GM23338 (cell line): ENCODE results near the gene FRAT1. TPM values are rescaled to one million over a fixed set of nuclear protein-coding genes. Genes with fewer than 3 reads are reported as not detected.

Experiments
- ATAC-seq: fragments of 200-7000 bp; cut with Tn5 transposase; 3 replicates; pipeline ENCODE4 v1.9.1; 2020
- DNase-seq: peaks from one replicate; pipeline ENCODE4 v3.0.0-alpha.2; 2015; ENCODE audit warnings: low spot score
- H2AFZ ChIP-seq: fragments of 200-600 bp; sonication (generic); 2 replicates; pipeline ENCODE4 v1.8.0; 2016; ENCODE audit warnings: antibody characterized with exemption, mild to moderate bottlenecking, moderate library complexity
- H3F3A ChIP-seq: fragments of 200-600 bp; sonication (generic); replicated peaks from 2 replicates; pipeline ENCODE4 v1.8.0; 2017; ENCODE audit warnings: antibody characterized with exemption, mixed run types, low read depth
- H3K27ac ChIP-seq: fragments of 200-600 bp; sonication (generic); 2 replicates; pipeline ENCODE4 v1.6.1; 2016; ENCODE audit warnings: low read depth
- H3K27me3 ChIP-seq: fragments of 200-600 bp; sonication (generic); 2 replicates; pipeline ENCODE4 v1.8.0; 2016; ENCODE audit warnings: mild to moderate bottlenecking, mixed run types, moderate library complexity; ENCODE audit not compliant: insufficient read depth
- H3K36me3 ChIP-seq: fragments of 200-600 bp; sonication (generic); 2 replicates; pipeline ENCODE4 v1.8.0; 2016; ENCODE audit warnings: mild to moderate bottlenecking; ENCODE audit not compliant: insufficient read depth
- H3K4me1 ChIP-seq: fragments of 200-600 bp; sonication (generic); 2 replicates; pipeline ENCODE4 v1.8.0; 2016; ENCODE audit warnings: mild to moderate bottlenecking, moderate library complexity; ENCODE audit not compliant: insufficient read depth
- H3K4me2 ChIP-seq: fragments of 200-600 bp; sonication (generic); 2 replicates; pipeline ENCODE4 v1.7.1; 2017; ENCODE audit warnings: mixed run types
- H3K4me3 ChIP-seq: fragments of 200-600 bp; sonication (generic); 2 replicates; pipeline ENCODE4 v1.6.1; 2016; ENCODE audit warnings: mixed run types
- H3K79me2 ChIP-seq: fragments of 200-600 bp; sonication (generic); replicated peaks from 2 replicates; pipeline ENCODE4 v1.8.0; 2017; ENCODE audit warnings: mild to moderate bottlenecking; ENCODE audit not compliant: insufficient read depth
- H3K9me2 ChIP-seq: fragments of 200-600 bp; sonication (generic); 2 replicates; pipeline ENCODE4 v1.8.0; 2017; ENCODE audit not compliant: insufficient read depth
- H4K20me1 ChIP-seq: fragments of 200-600 bp; sonication (generic); replicated peaks from 2 replicates; pipeline ENCODE4 v1.8.0; 2017; ENCODE audit warnings: mild to moderate bottlenecking; ENCODE audit not compliant: insufficient read depth
- H3K27ac Mint-ChIP-seq: 2 replicates; pipeline ENCODE4 v1.8.0; 2020; ENCODE audit warnings: inconsistent platforms, mild to moderate bottlenecking, moderate library complexity, mixed read lengths
- H3K27me3 Mint-ChIP-seq: 3 replicates; pipeline ENCODE4 v1.8.0; 2022; ENCODE audit warnings: low read depth, mild to moderate bottlenecking, moderate library complexity, mixed read lengths, inconsistent platforms; ENCODE audit not compliant: insufficient read depth, poor library complexity
- H3K36me3 Mint-ChIP-seq: 3 replicates; pipeline ENCODE4 v1.8.0; 2021; ENCODE audit warnings: low read depth, mild to moderate bottlenecking, inconsistent platforms, moderate library complexity, mixed read lengths
- H3K4me1 Mint-ChIP-seq: 3 replicates; pipeline ENCODE4 v1.8.0; 2020; ENCODE audit warnings: mild to moderate bottlenecking, inconsistent platforms, mixed read lengths
- H3K4me3 Mint-ChIP-seq: 3 replicates; pipeline ENCODE4 v1.8.0; 2021; ENCODE audit warnings: moderate library complexity, mild to moderate bottlenecking, inconsistent platforms, mixed read lengths
- H3K9me3 Mint-ChIP-seq: 3 replicates; pipeline ENCODE4 v1.8.0; 2020; ENCODE audit warnings: moderate library complexity, mild to moderate bottlenecking, inconsistent platforms, mixed read lengths
- CREB1 ChIP-seq: fragments of 250-450 bp; sonication (Bioruptor Pico); IDR thresholded peaks from 2 replicates; pipeline ENCODE4 v1.5.0; 2020; ENCODE audit warnings: low read depth, mild to moderate bottlenecking, moderate library complexity
- EZH2 ChIP-seq: fragments of 200-600 bp; sonication (generic); IDR thresholded peaks from one replicate; pipeline ENCODE4 v1.8.0; 2017; ENCODE audit warnings: antibody characterized with exemption, mild to moderate bottlenecking, low read depth; ENCODE audit not compliant: unreplicated experiment
- EZH2phosphoT487 ChIP-seq: fragments of 200-600 bp; sonication (generic); IDR thresholded peaks from one replicate; pipeline ENCODE4 v1.8.1; 2018; ENCODE audit warnings: antibody characterized with exemption; ENCODE audit not compliant: unreplicated experiment
- JUNB ChIP-seq: IDR thresholded peaks from one replicate; pipeline ENCODE4 v1.6.1; 2016; ENCODE audit warnings: antibody characterized with exemption; ENCODE audit not compliant: unreplicated experiment
- NANOG ChIP-seq: IDR thresholded peaks from 2 replicates; pipeline ENCODE4 v1.6.1; 2016; ENCODE audit warnings: antibody characterized with exemption, borderline replicate concordance
- POLR2AphosphoS5 ChIP-seq: IDR thresholded peaks from 2 replicates; pipeline ENCODE4 v1.6.1; 2016; ENCODE audit warnings: antibody characterized with exemption, low read depth
- STAT1 ChIP-seq: IDR thresholded peaks from one replicate; pipeline ENCODE4 v1.6.1; 2016; ENCODE audit warnings: antibody characterized with exemption; ENCODE audit not compliant: unreplicated experiment
- ZNF114 ChIP-seq: fragments of 250-450 bp; sonication (Bioruptor Pico); IDR thresholded peaks from 2 replicates; pipeline ENCODE4 v1.5.0; 2020; ENCODE audit warnings: mild to moderate bottlenecking, moderate library complexity
- ZNF331 ChIP-seq: fragments of 250-450 bp; sonication (Bioruptor Pico); IDR thresholded peaks from 2 replicates; pipeline ENCODE4 v1.5.0; 2020; ENCODE audit warnings: low read depth, mild to moderate bottlenecking, moderate library complexity
- polyA plus RNA-seq: library from polyadenylated mRNA; unstranded; fragments of >200 nt; fragmentation: Nextera tagmentation; extraction: Ambion mirVana; gene quantifications from 2 replicates; pipeline ENCODE4 v1.2.1, GENCODE V29; 2016
- total RNA-seq: library from RNA; depleted of rRNA; stranded (reverse); fragments of >200 nt; shearing (Covaris generic); gene quantifications from 2 replicates; pipeline ENCODE4 v1.2.3, GENCODE V29; 2014
- TF ChIP-seq, protein P1 (sequence below): IDR thresholded peaks from one replicate; pipeline ENCODE4 v1.6.1; 2018; ENCODE audit warnings: antibody characterized with exemption; ENCODE audit not compliant: unreplicated experiment
- TF ChIP-seq, protein P2 (sequence below): fragments of 250-450 bp; sonication (Bioruptor Pico); IDR thresholded peaks from 2 replicates; pipeline ENCODE4 v1.5.0; 2020; ENCODE audit warnings: mild to moderate bottlenecking, moderate library complexity
- TF ChIP-seq, protein P3 (sequence below), 2 experiments: fragments of 200-600 bp in 1 of 2; sonication (generic) in 1 of 2; conservative IDR thresholded peaks; 2 replicates each; pipeline versions ENCODE4 v1.5.1 to v1.6.1; 2016 to 2017; ENCODE audit warnings: antibody characterized with exemption in 2 of 2, low read depth in 2 of 2, mild to moderate bottlenecking in 2 of 2, moderate library complexity in 1 of 2
- TF ChIP-seq, protein P4 (sequence below): IDR thresholded peaks from 2 replicates; pipeline ENCODE4 v1.6.1; 2016; ENCODE audit warnings: antibody characterized with exemption

Gene FRAT1
- total and polyA plus RNA-seq, 2 experiments from 2014 or later, result 1.4 to 8.5 TPM

DNA sequence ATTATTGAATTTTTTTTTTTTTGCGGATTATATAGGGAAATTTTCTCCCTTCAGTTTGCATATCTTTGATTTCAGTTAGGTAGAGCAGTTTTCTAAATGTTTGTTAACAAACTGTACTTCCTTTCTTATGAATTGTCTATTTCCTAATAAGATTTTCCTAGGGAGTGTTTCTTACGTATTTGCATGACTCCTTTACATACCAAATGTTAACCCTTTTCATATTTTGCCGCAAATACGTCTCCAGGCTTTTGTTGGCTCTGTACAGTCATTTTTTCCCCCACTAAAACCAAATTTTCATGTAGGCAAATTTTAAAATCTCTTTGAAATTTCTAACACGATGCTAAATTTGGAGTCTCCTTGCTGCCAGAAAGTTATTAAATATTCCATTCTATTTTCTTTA is 17.4 kb downstream of the FRAT1 start:
- DNase-seq, result no peak
- Histone ChIP-seq H3K9me2 (no peaks in the 10 kb centered on the region), H3K4me3 (peak overlapping the region; percentile 43), H3K4me1 (peaks cover 42% of the 10 kb centered on the region), H3K79me2 (peaks cover 25% of the 10 kb centered on the region), H3K27me3 (no peaks in the 10 kb centered on the region), H3K4me2 (peak overlapping the region; percentile 66), H3K36me3 (no peaks in the 10 kb centered on the region), H4K20me1 (peaks cover 14% of the 10 kb centered on the region), H3K27ac (peak overlapping the region; percentile 98), H3F3A (peaks cover 19% of the 10 kb centered on the region), H2AFZ (no peak overlapping the region)
- peaks cover 44% of the 10 kb centered on the region for H3K4me1 Mint-ChIP-seq
- H3K4me3 Mint-ChIP-seq, result peak overlapping the region; percentile 62
- no peak for TF ChIP-seq NANOG
- TF ChIP-seq, protein P1, sequence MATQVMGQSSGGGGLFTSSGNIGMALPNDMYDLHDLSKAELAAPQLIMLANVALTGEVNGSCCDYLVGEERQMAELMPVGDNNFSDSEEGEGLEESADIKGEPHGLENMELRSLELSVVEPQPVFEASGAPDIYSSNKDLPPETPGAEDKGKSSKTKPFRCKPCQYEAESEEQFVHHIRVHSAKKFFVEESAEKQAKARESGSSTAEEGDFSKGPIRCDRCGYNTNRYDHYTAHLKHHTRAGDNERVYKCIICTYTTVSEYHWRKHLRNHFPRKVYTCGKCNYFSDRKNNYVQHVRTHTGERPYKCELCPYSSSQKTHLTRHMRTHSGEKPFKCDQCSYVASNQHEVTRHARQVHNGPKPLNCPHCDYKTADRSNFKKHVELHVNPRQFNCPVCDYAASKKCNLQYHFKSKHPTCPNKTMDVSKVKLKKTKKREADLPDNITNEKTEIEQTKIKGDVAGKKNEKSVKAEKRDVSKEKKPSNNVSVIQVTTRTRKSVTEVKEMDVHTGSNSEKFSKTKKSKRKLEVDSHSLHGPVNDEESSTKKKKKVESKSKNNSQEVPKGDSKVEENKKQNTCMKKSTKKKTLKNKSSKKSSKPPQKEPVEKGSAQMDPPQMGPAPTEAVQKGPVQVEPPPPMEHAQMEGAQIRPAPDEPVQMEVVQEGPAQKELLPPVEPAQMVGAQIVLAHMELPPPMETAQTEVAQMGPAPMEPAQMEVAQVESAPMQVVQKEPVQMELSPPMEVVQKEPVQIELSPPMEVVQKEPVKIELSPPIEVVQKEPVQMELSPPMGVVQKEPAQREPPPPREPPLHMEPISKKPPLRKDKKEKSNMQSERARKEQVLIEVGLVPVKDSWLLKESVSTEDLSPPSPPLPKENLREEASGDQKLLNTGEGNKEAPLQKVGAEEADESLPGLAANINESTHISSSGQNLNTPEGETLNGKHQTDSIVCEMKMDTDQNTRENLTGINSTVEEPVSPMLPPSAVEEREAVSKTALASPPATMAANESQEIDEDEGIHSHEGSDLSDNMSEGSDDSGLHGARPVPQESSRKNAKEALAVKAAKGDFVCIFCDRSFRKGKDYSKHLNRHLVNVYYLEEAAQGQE, result no peak
- TF ChIP-seq STAT1, result no peak
- TF ChIP-seq, protein P2, sequence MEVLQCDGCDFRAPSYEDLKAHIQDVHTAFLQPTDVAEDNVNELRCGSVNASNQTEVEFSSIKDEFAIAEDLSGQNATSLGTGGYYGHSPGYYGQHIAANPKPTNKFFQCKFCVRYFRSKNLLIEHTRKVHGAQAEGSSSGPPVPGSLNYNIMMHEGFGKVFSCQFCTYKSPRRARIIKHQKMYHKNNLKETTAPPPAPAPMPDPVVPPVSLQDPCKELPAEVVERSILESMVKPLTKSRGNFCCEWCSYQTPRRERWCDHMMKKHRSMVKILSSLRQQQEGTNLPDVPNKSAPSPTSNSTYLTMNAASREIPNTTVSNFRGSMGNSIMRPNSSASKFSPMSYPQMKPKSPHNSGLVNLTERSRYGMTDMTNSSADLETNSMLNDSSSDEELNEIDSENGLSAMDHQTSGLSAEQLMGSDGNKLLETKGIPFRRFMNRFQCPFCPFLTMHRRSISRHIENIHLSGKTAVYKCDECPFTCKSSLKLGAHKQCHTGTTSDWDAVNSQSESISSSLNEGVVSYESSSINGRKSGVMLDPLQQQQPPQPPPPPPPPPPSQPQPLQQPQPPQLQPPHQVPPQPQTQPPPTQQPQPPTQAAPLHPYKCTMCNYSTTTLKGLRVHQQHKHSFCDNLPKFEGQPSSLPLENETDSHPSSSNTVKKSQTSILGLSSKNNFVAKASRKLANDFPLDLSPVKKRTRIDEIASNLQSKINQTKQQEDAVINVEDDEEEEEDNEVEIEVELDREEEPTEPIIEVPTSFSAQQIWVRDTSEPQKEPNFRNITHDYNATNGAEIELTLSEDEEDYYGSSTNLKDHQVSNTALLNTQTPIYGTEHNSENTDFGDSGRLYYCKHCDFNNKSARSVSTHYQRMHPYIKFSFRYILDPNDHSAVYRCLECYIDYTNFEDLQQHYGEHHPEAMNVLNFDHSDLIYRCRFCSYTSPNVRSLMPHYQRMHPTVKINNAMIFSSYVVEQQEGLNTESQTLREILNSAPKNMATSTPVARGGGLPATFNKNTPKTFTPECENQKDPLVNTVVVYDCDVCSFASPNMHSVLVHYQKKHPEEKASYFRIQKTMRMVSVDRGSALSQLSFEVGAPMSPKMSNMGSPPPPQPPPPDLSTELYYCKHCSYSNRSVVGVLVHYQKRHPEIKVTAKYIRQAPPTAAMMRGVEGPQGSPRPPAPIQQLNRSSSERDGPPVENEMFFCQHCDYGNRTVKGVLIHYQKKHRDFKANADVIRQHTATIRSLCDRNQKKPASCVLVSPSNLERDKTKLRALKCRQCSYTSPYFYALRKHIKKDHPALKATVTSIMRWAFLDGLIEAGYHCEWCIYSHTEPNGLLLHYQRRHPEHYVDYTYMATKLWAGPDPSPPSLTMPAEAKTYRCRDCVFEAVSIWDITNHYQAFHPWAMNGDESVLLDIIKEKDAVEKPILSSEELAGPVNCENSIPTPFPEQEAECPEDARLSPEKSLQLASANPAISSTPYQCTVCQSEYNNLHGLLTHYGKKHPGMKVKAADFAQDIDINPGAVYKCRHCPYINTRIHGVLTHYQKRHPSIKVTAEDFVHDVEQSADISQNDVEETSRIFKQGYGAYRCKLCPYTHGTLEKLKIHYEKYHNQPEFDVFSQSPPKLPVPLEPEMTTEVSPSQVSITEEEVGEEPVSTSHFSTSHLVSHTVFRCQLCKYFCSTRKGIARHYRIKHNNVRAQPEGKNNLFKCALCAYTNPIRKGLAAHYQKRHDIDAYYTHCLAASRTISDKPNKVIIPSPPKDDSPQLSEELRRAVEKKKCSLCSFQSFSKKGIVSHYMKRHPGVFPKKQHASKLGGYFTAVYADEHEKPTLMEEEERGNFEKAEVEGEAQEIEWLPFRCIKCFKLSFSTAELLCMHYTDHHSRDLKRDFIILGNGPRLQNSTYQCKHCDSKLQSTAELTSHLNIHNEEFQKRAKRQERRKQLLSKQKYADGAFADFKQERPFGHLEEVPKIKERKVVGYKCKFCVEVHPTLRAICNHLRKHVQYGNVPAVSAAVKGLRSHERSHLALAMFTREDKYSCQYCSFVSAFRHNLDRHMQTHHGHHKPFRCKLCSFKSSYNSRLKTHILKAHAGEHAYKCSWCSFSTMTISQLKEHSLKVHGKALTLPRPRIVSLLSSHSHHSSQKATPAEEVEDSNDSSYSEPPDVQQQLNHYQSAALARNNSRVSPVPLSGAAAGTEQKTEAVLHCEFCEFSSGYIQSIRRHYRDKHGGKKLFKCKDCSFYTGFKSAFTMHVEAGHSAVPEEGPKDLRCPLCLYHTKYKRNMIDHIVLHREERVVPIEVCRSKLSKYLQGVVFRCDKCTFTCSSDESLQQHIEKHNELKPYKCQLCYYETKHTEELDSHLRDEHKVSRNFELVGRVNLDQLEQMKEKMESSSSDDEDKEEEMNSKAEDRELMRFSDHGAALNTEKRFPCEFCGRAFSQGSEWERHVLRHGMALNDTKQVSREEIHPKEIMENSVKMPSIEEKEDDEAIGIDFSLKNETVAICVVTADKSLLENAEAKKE (CRISPR knock-in tag), result no peak
- no peak for TF ChIP-seq JUNB
- TF ChIP-seq, protein P3, sequence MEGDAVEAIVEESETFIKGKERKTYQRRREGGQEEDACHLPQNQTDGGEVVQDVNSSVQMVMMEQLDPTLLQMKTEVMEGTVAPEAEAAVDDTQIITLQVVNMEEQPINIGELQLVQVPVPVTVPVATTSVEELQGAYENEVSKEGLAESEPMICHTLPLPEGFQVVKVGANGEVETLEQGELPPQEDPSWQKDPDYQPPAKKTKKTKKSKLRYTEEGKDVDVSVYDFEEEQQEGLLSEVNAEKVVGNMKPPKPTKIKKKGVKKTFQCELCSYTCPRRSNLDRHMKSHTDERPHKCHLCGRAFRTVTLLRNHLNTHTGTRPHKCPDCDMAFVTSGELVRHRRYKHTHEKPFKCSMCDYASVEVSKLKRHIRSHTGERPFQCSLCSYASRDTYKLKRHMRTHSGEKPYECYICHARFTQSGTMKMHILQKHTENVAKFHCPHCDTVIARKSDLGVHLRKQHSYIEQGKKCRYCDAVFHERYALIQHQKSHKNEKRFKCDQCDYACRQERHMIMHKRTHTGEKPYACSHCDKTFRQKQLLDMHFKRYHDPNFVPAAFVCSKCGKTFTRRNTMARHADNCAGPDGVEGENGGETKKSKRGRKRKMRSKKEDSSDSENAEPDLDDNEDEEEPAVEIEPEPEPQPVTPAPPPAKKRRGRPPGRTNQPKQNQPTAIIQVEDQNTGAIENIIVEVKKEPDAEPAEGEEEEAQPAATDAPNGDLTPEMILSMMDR (conservative IDR thresholded peaks at IDR 0.05; ENCODE audit: low read depth in 2 of 2), result no peak
- no peak for TF ChIP-seq ZNF114 (CRISPR knock-in tag)
- TF ChIP-seq, protein P4, sequence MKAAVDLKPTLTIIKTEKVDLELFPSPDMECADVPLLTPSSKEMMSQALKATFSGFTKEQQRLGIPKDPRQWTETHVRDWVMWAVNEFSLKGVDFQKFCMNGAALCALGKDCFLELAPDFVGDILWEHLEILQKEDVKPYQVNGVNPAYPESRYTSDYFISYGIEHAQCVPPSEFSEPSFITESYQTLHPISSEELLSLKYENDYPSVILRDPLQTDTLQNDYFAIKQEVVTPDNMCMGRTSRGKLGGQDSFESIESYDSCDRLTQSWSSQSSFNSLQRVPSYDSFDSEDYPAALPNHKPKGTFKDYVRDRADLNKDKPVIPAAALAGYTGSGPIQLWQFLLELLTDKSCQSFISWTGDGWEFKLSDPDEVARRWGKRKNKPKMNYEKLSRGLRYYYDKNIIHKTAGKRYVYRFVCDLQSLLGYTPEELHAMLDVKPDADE, result no peak
- TF ChIP-seq EZH2, result no peak
- no peak for TF ChIP-seq POLR2AphosphoS5
- no peak for TF ChIP-seq EZH2phosphoT487
- no peak for TF ChIP-seq ZNF331
- no peak for TF ChIP-seq CREB1 (CRISPR knock-in tag)
- H3K27me3 Mint-ChIP-seq, result peaks cover 21% of the 10 kb centered on the region
- H3K27ac Mint-ChIP-seq, result peak overlapping the region; percentile 90
- peaks cover 15% of the 10 kb centered on the region for H3K36me3 Mint-ChIP-seq
- no peaks in the 10 kb centered on the region for H3K9me3 Mint-ChIP-seq
- no peak for ATAC-seq
